Astrocyte (in vitro differentiated cells and primary cell): ENCODE results near the gene KDM1A. TPM values are rescaled to one million over a fixed set of nuclear protein-coding genes. Genes with fewer than 3 reads are reported as not detected.
A peak's percentile ranks its signal among the peaks of the same experiment; 100 is the strongest.

Experiments used
- DNase-seq: peaks from one replicate; pipeline ENCODE4 v3.0.0-alpha.2; 2010; ENCODE audit warnings: low read depth
- FAIRE-seq: peaks from 2 replicates; lab custom pipeline; 2011; peaks lifted over from hg19 to GRCh38; lab: Jason Lieb, UNC
- H2AFZ ChIP-seq: 2 replicates; pipeline ENCODE4 v1.6.0; 2012; ENCODE audit warnings: low read depth, low read length, inconsistent platforms
- H3K27ac ChIP-seq: 2 replicates; pipeline ENCODE4 v1.5.1; 2011; ENCODE audit warnings: low read depth, low read length, inconsistent platforms
- H3K27me3 ChIP-seq: 2 replicates; pipeline ENCODE4 v1.6.0; 2011; ENCODE audit warnings: low read length, inconsistent platforms; ENCODE audit not compliant: insufficient read depth
- H3K36me3 ChIP-seq: 2 replicates; pipeline ENCODE4 v1.5.1; 2011; ENCODE audit warnings: low read length, inconsistent platforms; ENCODE audit not compliant: insufficient read depth
- H3K4me1 ChIP-seq: 2 replicates; pipeline ENCODE4 v1.5.1; 2011; ENCODE audit warnings: low read length, inconsistent platforms; ENCODE audit not compliant: insufficient read depth
- H3K4me2 ChIP-seq: 2 replicates; pipeline ENCODE4 v1.6.0; 2012; ENCODE audit warnings: low read length, inconsistent platforms
- H3K4me3 ChIP-seq: 2 replicates; pipeline ENCODE4 v1.5.1; 2011; ENCODE audit warnings: low read depth, mild to moderate bottlenecking, low read length, inconsistent platforms; ENCODE audit not compliant: insufficient read depth
- H3K79me2 ChIP-seq: 2 replicates; pipeline ENCODE4 v1.6.0; 2012; ENCODE audit warnings: mild to moderate bottlenecking, low read length, inconsistent platforms; ENCODE audit not compliant: insufficient read depth
- H3K9ac ChIP-seq: 2 replicates; pipeline ENCODE4 v1.6.0; 2012; ENCODE audit warnings: mild to moderate bottlenecking, low read length, inconsistent platforms
- H3K9me3 ChIP-seq: 2 replicates; pipeline ENCODE4 v1.5.1; 2012; ENCODE audit warnings: low read depth, mild to moderate bottlenecking, low read length, inconsistent platforms; ENCODE audit not compliant: insufficient read depth
- H4K20me1 ChIP-seq: 2 replicates; pipeline ENCODE4 v1.6.0; 2012; ENCODE audit warnings: low read length, inconsistent platforms; ENCODE audit not compliant: insufficient read depth
- H3K27ac Mint-ChIP-seq: one replicate; pipeline ENCODE4 v1.8.0; 2021; ENCODE audit warnings: mild to moderate bottlenecking, mixed read lengths; ENCODE audit not compliant: unreplicated experiment
- H3K27me3 Mint-ChIP-seq: one replicate; pipeline ENCODE4 v1.8.0; 2021; ENCODE audit warnings: low read depth, mixed read lengths; ENCODE audit not compliant: unreplicated experiment
- H3K36me3 Mint-ChIP-seq: one replicate; pipeline ENCODE4 v1.8.0; 2021; ENCODE audit warnings: low read depth, mixed read lengths; ENCODE audit not compliant: unreplicated experiment
- H3K4me1 Mint-ChIP-seq: one replicate; pipeline ENCODE4 v1.8.0; 2021; ENCODE audit warnings: low read depth, mixed read lengths; ENCODE audit not compliant: unreplicated experiment
- H3K4me3 Mint-ChIP-seq: one replicate; pipeline ENCODE4 v1.8.0; 2021; ENCODE audit warnings: mild to moderate bottlenecking, moderate library complexity, mixed read lengths; ENCODE audit not compliant: unreplicated experiment
- H3K9me3 Mint-ChIP-seq: one replicate; pipeline ENCODE4 v1.8.0; 2021; ENCODE audit warnings: mild to moderate bottlenecking, mixed read lengths; ENCODE audit not compliant: unreplicated experiment
- CTCF ChIP-seq: IDR thresholded peaks from 2 replicates; pipeline ENCODE4 v1.5.1; 2011; ENCODE audit warnings: low read depth, mild to moderate bottlenecking, inconsistent platforms, low read length, moderate library complexity; ENCODE audit not compliant: insufficient read depth
- EZH2 ChIP-seq: IDR thresholded peaks from 2 replicates; pipeline ENCODE4 v1.6.1; 2012; ENCODE audit warnings: mild to moderate bottlenecking, low read length, inconsistent platforms; ENCODE audit not compliant: insufficient read depth
- total RNA-seq: library from RNA; stranded (reverse); gene quantifications from 2 replicates; pipeline ENCODE4 v1.2.1, GENCODE V29; 2021

KDM1A gene
- total RNA-seq, 1 donor from 2014 or later = 110 TPM

GRCh38 chr1:23124259-23125026, 105.2 kb downstream of the KDM1A start:
- no peak for DNase-seq
- Mint-ChIP-seq H3K36me3 (no peaks in the 10 kb centered on the region), H3K9me3 (no peaks in the 10 kb centered on the region), H3K27me3 (no peaks in the 10 kb centered on the region), H3K27ac (peak overlapping the region; percentile 66), H3K4me1 (peaks cover 53% of the 10 kb centered on the region), H3K4me3 (no peak overlapping the region)
- no peaks in the 10 kb centered on the region for H3K36me3 ChIP-seq
- no peak overlapping the region for H3K27ac ChIP-seq
- H3K4me1 ChIP-seq = peaks cover 19% of the 10 kb centered on the region
- H2AFZ ChIP-seq = no peak overlapping the region
- H3K9ac ChIP-seq = no peak overlapping the region
- H3K79me2 ChIP-seq = peaks cover 92% of the 10 kb centered on the region
- peaks cover 83% of the 10 kb centered on the region for H4K20me1 ChIP-seq
- H3K4me3 ChIP-seq = no peak overlapping the region
- TF ChIP-seq CTCF = no peak
- no peak for TF ChIP-seq EZH2
- FAIRE-seq = no peak
- H3K4me2 ChIP-seq = no peak overlapping the region
- H3K9me3 ChIP-seq = no peaks in the 10 kb centered on the region
- no peaks in the 10 kb centered on the region for H3K27me3 ChIP-seq

GRCh38 chr1:23125489-23125888, 106.2 kb downstream of the KDM1A start:
- H3K4me1 ChIP-seq = peaks cover 28% of the 10 kb centered on the region
- no peak overlapping the region for H3K4me3 ChIP-seq
- no peaks in the 10 kb centered on the region for H3K9me3 Mint-ChIP-seq
- TF ChIP-seq EZH2 = no peak
- TF ChIP-seq CTCF = no peak
- H3K36me3 Mint-ChIP-seq = no peaks in the 10 kb centered on the region
- H4K20me1 ChIP-seq = peaks cover 84% of the 10 kb centered on the region
- no peaks in the 10 kb centered on the region for H3K27me3 ChIP-seq
- no peaks in the 10 kb centered on the region for H3K9me3 ChIP-seq
- H3K27me3 Mint-ChIP-seq = no peaks in the 10 kb centered on the region
- H3K4me1 Mint-ChIP-seq = peaks cover 58% of the 10 kb centered on the region
- FAIRE-seq = no peak
- H3K36me3 ChIP-seq = no peaks in the 10 kb centered on the region
- peak overlapping the region; percentile 3 for H3K4me3 Mint-ChIP-seq
- H3K27ac ChIP-seq = no peak overlapping the region
- DNase-seq = no peak
- H3K27ac Mint-ChIP-seq = peak overlapping the region; percentile 56
- H2AFZ ChIP-seq = no peak overlapping the region
- H3K9ac ChIP-seq = no peak overlapping the region
- H3K4me2 ChIP-seq = no peak overlapping the region
- peaks cover 92% of the 10 kb centered on the region for H3K79me2 ChIP-seq

GRCh38 chr1:23126200-23126599, 106.9 kb downstream of the KDM1A start:
- H3K4me1 Mint-ChIP-seq = peaks cover 63% of the 10 kb centered on the region
- TF ChIP-seq CTCF (no peak), EZH2 (no peak)
- Histone ChIP-seq H3K9me3 (no peaks in the 10 kb centered on the region), H3K27ac (no peak overlapping the region), H3K4me2 (peak overlapping the region; percentile 49), H3K79me2 (peaks cover 92% of the 10 kb centered on the region), H3K36me3 (no peaks in the 10 kb centered on the region), H3K4me3 (no peak overlapping the region), H3K27me3 (no peaks in the 10 kb centered on the region), H4K20me1 (peaks cover 84% of the 10 kb centered on the region), H3K9ac (no peak overlapping the region), H3K4me1 (peaks cover 31% of the 10 kb centered on the region), H2AFZ (no peak overlapping the region)
- DNase-seq = no peak
- H3K36me3 Mint-ChIP-seq = no peaks in the 10 kb centered on the region
- no peak for FAIRE-seq
- H3K27me3 Mint-ChIP-seq = no peaks in the 10 kb centered on the region
- H3K27ac Mint-ChIP-seq = peak overlapping the region; percentile 64
- peak overlapping the region; percentile 18 for H3K4me3 Mint-ChIP-seq
- no peaks in the 10 kb centered on the region for H3K9me3 Mint-ChIP-seq
